ENCODE data around the gene BCAS1. TPM values are rescaled to one million over a fixed set of nuclear protein-coding genes. Genes with fewer than 3 reads are reported as not detected.
A peak's percentile ranks its signal among the peaks of the same experiment; 100 is the strongest.

Gene BCAS1
- total and polyA plus RNA-seq, 10 of the 15 experiments (the other 5 are each of a cell fraction or from before 2014, with no cell fraction given): 0.21 to 1.4 (median 0.55) TPM

DNA sequence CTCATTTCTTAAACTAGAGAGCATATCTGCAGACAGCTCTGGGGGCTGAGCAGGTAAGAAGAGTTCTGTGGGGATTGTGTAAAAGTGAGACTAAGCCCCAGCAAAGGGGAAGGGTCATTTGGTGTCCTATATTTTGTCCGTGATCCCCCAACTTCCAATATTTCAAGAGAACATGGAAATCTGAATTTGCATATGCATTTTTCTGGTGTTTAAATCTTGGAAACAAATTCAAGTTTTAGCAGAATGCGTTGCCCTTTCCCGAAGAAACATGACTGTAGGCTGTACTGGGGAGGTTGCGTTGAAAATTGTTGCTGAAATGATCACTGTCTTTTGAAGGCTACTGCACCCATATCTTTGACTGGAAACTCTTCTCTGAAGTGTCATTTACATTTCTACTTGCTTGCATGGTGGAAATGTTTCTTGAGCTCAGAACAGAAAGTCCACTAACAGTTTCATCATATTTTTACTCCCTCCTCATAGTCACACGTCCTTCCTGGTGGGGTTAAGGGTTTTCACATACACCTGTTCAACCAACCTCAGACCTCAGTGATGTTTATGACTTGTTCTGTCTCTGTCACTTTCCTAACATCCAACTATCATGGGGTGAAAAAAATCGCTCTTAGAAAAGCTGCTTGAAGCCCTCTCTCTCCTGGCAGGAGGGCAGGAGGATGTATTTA lies 140.3 kb downstream of the BCAS1 start (continued):
- no peak for TF ChIP-seq CEBPB (IDR thresholded peaks at IDR 0.05; ENCODE audit: borderline replicate concordance in 1 of 2, low read depth in 2 of 2, low read length in 2 of 2)
- TF ChIP-seq MEF2B (IDR thresholded peaks at IDR 0.05; ENCODE audit: partially characterized antibody, poor library complexity, severe bottlenecking): no peak
- TF ChIP-seq NR2C2 (IDR thresholded peaks at IDR 0.05; ENCODE audit: borderline replicate concordance, control insufficient read depth, insufficient read length, low read depth): no peak
- TF ChIP-seq, protein P1, sequence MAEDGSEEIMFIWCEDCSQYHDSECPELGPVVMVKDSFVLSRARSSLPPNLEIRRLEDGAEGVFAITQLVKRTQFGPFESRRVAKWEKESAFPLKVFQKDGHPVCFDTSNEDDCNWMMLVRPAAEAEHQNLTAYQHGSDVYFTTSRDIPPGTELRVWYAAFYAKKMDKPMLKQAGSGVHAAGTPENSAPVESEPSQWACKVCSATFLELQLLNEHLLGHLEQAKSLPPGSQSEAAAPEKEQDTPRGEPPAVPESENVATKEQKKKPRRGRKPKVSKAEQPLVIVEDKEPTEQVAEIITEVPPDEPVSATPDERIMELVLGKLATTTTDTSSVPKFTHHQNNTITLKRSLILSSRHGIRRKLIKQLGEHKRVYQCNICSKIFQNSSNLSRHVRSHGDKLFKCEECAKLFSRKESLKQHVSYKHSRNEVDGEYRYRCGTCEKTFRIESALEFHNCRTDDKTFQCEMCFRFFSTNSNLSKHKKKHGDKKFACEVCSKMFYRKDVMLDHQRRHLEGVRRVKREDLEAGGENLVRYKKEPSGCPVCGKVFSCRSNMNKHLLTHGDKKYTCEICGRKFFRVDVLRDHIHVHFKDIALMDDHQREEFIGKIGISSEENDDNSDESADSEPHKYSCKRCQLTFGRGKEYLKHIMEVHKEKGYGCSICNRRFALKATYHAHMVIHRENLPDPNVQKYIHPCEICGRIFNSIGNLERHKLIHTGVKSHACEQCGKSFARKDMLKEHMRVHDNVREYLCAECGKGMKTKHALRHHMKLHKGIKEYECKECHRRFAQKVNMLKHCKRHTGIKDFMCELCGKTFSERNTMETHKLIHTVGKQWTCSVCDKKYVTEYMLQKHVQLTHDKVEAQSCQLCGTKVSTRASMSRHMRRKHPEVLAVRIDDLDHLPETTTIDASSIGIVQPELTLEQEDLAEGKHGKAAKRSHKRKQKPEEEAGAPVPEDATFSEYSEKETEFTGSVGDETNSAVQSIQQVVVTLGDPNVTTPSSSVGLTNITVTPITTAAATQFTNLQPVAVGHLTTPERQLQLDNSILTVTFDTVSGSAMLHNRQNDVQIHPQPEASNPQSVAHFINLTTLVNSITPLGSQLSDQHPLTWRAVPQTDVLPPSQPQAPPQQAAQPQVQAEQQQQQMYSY (CRISPR knock-in tag; IDR thresholded peaks at IDR 0.05): no peak
- peak; percentile 52; the same call in 1 of the 2 replicates for TF ChIP-seq NFIC (IDR thresholded peaks at IDR 0.05; ENCODE audit: low read depth, low read length)
- TF ChIP-seq SMC3 (IDR thresholded peaks at IDR 0.05; ENCODE audit: borderline replicate concordance, low read length): peak; percentile 7; the same call in 1 of the 2 replicates
- no peak for TF ChIP-seq CBX3 (IDR thresholded peaks at IDR 0.05; ENCODE audit: borderline replicate concordance, low read depth)
- TF ChIP-seq, protein P2, sequence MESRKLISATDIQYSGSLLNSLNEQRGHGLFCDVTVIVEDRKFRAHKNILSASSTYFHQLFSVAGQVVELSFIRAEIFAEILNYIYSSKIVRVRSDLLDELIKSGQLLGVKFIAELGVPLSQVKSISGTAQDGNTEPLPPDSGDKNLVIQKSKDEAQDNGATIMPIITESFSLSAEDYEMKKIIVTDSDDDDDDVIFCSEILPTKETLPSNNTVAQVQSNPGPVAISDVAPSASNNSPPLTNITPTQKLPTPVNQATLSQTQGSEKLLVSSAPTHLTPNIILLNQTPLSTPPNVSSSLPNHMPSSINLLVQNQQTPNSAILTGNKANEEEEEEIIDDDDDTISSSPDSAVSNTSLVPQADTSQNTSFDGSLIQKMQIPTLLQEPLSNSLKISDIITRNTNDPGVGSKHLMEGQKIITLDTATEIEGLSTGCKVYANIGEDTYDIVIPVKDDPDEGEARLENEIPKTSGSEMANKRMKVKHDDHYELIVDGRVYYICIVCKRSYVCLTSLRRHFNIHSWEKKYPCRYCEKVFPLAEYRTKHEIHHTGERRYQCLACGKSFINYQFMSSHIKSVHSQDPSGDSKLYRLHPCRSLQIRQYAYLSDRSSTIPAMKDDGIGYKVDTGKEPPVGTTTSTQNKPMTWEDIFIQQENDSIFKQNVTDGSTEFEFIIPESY (IDR thresholded peaks at IDR 0.05): no peak
- 0 out of 2 replicates have a peak, but pooled peaks have one; percentile 76 for TF ChIP-seq RCOR1 (conservative IDR thresholded peaks at IDR 0.05; ENCODE audit: low read depth, low read length)
- no peak for TF ChIP-seq YBX1 (IDR thresholded peaks at IDR 0.05)
- TF ChIP-seq SREBF2 (IDR thresholded peaks at IDR 0.05; ENCODE audit: low read length): no peak
- no peak for TF ChIP-seq JUND (IDR thresholded peaks at IDR 0.05; ENCODE audit: low read depth, low read length)
- peak; percentile 54; the same call in 1 of the 2 replicates for TF ChIP-seq POLR2AphosphoS5 (IDR thresholded peaks at IDR 0.05; ENCODE audit: low read length)
- TF ChIP-seq NKRF (conservative IDR thresholded peaks at IDR 0.05): no peak
- TF ChIP-seq BHLHE40 (IDR thresholded peaks at IDR 0.05; ENCODE audit: borderline replicate concordance in 1 of 2, low read depth in 2 of 2, low read length in 1 of 2): peak; percentile 59 to 69; a peak in 3 of 4 replicates
- TF ChIP-seq SP1 (IDR thresholded peaks at IDR 0.05; ENCODE audit: low read depth, low read length): peak; percentile 22
- 0 out of 2 replicates have a peak, but pooled peaks have one; percentile 22 for TF ChIP-seq PAX8 (IDR thresholded peaks at IDR 0.05)
- no peak for TF ChIP-seq MXI1 (IDR thresholded peaks at IDR 0.05; ENCODE audit: low read depth, low read length)
- no peak for TF ChIP-seq NRF1 (conservative IDR thresholded peaks at IDR 0.05; ENCODE audit: low read depth, low read length)
- TF ChIP-seq MTA2 (IDR thresholded peaks at IDR 0.05; ENCODE audit: low read depth): peak; percentile 70; the same call in 1 of the 2 replicates
- TF ChIP-seq IKZF2 (IDR thresholded peaks at IDR 0.05): peak in 1 of 2 experiments; percentile 82; a peak in 2 of 4 replicates
- TF ChIP-seq ZNF207 (IDR thresholded peaks at IDR 0.05; ENCODE audit: borderline replicate concordance): no peak
- TF ChIP-seq JUNB (IDR thresholded peaks at IDR 0.05): 0 out of 2 replicates have a peak, but pooled peaks have one; percentile 9
